ENCODE results near the gene TRIM67.

The TRIM67 gene

GRCh38 chr1:231185391-231185790 lies 23.5 kb downstream of the TRIM67 start:
- DNase-seq: no peak

- no peak for DNase-seq
Observed at GRCh38 chr1:231186356-231187115, 24.7 kb downstream of the TRIM67 start.

- no peak for DNase-seq
Observed at GRCh38 chr1:231187571-231187970, 25.7 kb downstream of the TRIM67 start.

GRCh38 chr1:231188072-231188471 lies 26.2 kb downstream of the TRIM67 start:
- DNase-seq: no peak

- no peak for DNase-seq
Observed at GRCh38 chr1:231188768-231189167, 26.9 kb downstream of the TRIM67 start.

- no peak for DNase-seq
Observed at GRCh38 chr1:231189683-231190270, 27.9 kb downstream of the TRIM67 start.

GRCh38 chr1:231190456-231190855 lies 28.6 kb downstream of the TRIM67 start:
- no peak for DNase-seq

GRCh38 chr1:231192620-231193163 lies 30.8 kb downstream of the TRIM67 start:
- no peak for DNase-seq

- DNase-seq: no peak
Observed at GRCh38 chr1:231193710-231194340, 32.0 kb downstream of the TRIM67 start.

- DNase-seq: no peak
Observed at GRCh38 chr1:231194476-231194842, 32.6 kb downstream of the TRIM67 start.

- DNase-seq: no peak
Observed at GRCh38 chr1:231194843-231195516, 33.1 kb downstream of the TRIM67 start.

- DNase-seq: no peak
Observed at GRCh38 chr1:231196307-231196706, 34.4 kb downstream of the TRIM67 start.

- DNase-seq: no peak
Observed at GRCh38 chr1:231196728-231197127, 34.9 kb downstream of the TRIM67 start.

GRCh38 chr1:231199868-231200267 lies 38.0 kb downstream of the TRIM67 start:
- no peak for DNase-seq

- DNase-seq: no peak
Observed at GRCh38 chr1:231200388-231201031, 38.7 kb downstream of the TRIM67 start.

GRCh38 chr1:231201375-231201978 lies 39.6 kb downstream of the TRIM67 start:
- DNase-seq: no peak

- DNase-seq: no peak
Observed at GRCh38 chr1:231201979-231202633, 40.2 kb downstream of the TRIM67 start.

GRCh38 chr1:231203259-231204057 lies 41.6 kb downstream of the TRIM67 start:
- no peak for DNase-seq

GRCh38 chr1:231206856-231207255 lies 45.0 kb downstream of the TRIM67 start:
- DNase-seq: no peak

- DNase-seq: no peak
Observed at GRCh38 chr1:231207437-231207836, 45.6 kb downstream of the TRIM67 start.

GRCh38 chr1:231208980-231209379 lies 47.1 kb downstream of the TRIM67 start:
- no peak for DNase-seq
